Measurements from ENCODE around the gene CACNG1. TPM values are rescaled to one million over a fixed set of nuclear protein-coding genes. Genes with fewer than 3 reads are reported as not detected.
"Not testable (repeated sequence)": the region's sequence is repeated elsewhere in the genome, so short reads cannot be mapped to it uniquely, and the experiment has no call there.

Gene CACNG1
- polyA plus RNA-seq, 12 donors: 62.2 to 326 (median 176) TPM; not detected in 1

DNA sequence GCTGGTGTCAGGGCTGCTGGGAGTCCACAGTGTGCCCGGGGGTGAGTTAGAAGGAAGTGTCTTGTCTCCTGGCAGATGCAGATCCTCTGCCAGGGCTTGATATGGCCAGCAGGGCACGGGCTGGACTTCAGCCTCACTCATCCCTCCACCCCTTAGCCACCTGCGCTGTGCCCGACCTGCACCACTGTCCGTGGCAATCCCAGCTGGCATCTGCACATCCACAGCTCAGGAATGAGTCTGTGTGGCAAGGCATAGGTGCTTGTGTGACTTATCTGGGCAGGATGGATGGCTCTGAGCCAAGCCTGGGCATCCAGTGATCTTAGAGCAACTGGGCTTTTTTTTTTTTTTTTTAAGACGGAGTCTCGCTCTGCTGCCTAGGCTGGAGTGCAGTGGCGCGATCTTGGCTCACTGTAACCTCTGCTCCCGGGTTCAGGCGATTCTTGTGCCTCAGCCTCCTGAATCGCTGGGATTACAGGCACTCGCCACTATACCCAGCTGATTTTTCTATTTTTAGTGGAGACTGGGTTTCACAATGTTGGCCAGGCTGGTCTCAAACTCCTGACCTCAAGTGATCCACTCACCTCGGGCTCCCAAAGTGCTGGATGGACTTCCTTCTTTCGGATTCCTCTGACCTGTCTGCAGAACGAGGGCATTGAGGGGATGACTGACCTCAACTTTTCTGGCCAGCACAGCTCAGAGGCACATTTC is 22.5 kb upstream of the CACNG1 start:
- no peak for DNase-seq

DNA sequence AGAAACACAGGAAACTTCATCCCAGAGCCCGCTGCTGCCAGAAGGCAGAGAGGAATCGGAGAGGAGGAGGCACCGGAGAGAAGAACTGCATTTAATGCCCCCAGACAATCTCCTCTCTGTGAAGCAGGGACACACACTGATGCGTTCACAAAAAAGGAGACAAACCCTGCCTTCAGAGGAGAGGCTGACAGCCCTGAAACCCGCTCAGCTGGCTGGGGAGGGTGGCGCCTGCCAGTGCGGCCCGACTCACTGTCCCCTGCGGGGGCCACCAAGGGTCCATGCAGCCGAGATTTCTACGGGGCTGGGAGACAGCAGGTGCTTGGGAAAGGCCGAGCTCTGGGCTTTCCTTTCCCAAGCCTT is 21.9 kb upstream of the CACNG1 start:
- no peak for DNase-seq

DNA sequence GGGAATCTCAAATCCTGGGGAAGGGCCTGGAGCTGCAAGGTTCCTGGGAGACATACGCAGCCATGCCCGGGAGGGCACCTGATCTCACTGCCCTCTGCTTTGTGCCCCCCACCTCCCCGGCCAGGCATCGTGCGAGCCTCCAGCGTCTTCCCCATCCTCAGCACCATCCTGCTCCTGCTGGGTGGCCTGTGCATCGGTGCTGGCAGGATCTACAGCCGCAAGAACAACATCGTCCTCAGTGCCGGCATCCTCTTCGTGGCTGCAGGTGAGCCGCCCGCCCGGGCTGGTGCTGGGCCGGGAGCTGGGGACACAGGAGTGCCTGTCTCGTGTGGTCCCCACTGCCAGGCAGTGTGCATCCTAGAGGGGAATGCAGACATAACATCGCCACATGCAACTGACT is 19.6 kb upstream of the CACNG1 start:
- no peak for DNase-seq

DNA sequence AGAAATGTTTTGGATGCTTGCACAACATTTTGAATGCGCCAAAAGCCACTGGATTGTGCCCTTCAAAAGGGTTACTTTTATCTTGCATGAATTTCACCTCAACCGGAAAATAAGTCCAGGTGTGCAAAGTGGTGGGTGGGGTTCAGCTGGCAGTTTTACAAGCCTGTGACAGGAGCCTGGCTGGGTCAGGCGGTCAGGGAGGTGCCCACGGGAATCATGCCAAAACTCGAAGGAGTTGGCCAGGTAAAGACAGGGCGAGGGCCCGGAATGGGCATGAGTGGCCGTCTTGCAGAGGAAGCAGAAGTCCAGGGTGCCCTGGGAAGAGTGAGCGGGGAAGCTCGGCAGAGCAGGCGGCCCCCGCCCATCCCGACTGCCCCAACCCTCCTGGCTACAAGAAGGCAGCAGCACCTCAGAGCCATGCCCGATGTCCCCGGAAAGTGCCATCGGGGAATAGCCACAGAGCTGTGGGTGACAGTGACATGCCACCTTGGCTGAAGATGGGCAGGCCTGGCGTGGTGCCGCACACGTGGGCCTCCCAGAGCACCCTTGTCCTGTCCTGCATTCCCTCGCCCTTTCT is 19.1 kb upstream of the CACNG1 start:
- no peak for DNase-seq

DNA sequence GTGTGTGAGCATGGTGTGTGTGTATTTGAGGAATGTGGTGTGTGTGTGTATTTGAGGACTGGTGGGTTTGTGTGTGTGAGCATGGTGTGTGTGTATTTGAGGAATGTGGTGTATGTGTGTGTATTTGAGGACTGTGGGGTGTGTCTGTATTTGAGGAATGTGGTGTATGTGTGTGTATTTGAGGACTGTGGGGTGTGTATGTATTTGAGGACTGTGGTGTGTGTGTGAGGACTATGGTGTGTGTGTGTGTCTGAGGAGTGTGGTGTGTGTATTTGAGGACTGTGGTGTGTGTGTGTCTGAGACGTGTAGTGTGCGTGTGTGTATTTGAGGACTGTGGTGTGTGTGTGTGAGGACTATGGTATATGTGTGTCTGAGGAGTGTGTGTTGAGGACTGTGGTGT is 18.0 kb upstream of the CACNG1 start:
- no peak for DNase-seq

DNA sequence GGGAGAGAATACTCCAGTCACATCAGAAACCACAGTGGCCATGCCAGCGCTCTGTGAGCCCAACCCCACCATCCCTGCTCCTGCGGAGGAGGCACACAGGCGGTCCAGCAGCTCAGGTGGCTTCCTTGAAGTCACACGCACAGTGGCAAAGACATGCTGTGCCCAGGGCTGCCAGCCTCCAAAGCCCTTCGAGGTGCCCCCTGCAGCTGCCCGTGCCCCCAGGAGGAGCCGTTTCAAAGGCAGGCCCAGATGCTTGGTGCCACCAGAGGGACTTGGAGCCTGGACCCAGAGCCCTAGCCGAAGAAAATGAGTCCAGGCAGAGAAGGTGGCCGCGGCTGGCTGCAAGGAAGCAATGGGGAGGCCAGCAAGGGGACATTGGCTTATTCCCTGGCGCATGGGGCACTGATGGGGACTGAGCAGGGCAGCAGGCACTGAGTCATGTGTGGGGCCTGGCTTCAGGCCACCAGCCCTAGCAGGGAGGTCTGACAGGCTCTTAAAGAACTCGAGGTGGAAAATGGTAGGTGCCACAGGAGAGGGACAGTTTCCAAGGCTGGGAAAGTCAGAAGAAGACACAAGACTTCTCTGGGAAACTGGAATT is 17.2 kb upstream of the CACNG1 start:
- no peak for DNase-seq

DNA sequence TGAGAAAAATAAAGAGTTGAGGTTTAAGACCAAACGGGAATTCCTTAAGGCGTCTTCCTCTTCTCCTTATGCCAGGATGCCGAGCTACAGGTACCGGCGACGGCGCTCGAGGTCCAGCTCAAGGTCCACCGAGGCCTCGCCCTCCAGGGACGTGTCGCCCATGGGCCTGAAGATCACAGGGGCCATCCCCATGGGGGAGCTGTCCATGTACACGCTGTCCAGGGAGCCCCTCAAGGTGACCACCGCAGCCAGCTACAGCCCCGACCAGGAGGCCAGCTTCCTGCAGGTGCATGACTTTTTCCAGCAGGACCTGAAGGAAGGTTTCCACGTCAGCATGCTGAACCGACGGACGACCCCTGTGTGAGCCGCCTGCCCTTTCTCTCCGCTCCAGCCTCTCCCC is 13.7 kb upstream of the CACNG1 start:
- no peak for DNase-seq

DNA sequence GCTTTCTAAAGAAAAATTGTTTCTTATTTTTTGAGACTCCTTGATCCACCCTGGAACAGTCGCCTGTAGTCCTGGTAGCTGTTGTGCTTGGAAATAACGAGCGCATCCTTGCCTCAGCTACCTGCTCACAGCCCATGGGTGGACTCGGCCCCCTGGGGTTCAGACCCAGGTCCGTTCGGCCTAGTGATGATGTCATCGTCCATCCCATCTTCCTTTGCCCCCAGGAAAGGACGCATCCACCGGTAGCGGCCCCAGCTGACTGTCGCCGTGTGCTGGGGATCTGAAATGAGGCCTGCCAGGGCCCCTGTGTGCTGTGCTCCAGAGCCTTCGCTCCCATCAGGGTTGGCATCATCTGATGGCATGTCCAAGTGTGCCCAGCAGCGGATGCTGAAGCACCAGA is 12.0 kb upstream of the CACNG1 start:
- no peak for DNase-seq

DNA sequence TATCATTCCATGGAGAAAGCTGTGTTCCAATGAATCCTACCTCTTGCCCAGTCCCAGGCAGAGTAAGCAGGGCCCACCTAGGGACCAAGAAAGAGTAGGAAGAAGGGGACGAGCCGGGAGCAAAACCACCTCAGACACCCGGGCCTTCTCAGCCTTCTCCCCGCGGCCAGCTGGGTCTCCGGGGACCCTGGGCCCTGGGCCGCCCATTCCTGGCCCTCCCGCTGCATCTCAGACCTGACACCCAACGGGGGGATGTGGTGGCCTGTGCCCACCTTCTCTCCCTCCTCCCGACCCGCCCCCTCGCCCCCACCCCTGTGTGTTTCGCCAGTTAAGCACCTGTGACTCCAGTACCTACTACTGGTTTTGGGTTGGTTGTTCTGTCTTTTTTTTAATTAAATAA is 11.4 kb upstream of the CACNG1 start:
- DNase-seq: no peak

DNA sequence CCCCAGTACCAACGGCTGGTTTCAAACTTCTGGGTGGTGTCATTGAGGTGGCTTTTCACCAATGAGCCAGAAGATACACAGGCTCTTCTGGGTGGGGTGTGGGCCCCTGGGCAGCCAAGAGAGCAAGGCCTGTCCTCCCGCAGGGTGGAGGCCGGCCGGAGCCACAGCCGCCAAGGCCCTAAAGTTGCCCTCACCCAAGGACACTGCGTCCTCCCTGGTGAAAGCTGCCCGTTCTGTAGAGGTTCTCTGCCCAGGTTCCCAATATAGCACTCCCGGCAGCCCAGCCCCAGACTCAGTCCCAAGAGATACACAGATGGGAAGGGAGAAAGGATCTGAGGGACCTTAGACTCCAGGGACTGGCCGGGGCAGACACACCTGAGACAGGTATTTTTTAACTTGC is 10.7 kb upstream of the CACNG1 start:
- no peak for DNase-seq

DNA sequence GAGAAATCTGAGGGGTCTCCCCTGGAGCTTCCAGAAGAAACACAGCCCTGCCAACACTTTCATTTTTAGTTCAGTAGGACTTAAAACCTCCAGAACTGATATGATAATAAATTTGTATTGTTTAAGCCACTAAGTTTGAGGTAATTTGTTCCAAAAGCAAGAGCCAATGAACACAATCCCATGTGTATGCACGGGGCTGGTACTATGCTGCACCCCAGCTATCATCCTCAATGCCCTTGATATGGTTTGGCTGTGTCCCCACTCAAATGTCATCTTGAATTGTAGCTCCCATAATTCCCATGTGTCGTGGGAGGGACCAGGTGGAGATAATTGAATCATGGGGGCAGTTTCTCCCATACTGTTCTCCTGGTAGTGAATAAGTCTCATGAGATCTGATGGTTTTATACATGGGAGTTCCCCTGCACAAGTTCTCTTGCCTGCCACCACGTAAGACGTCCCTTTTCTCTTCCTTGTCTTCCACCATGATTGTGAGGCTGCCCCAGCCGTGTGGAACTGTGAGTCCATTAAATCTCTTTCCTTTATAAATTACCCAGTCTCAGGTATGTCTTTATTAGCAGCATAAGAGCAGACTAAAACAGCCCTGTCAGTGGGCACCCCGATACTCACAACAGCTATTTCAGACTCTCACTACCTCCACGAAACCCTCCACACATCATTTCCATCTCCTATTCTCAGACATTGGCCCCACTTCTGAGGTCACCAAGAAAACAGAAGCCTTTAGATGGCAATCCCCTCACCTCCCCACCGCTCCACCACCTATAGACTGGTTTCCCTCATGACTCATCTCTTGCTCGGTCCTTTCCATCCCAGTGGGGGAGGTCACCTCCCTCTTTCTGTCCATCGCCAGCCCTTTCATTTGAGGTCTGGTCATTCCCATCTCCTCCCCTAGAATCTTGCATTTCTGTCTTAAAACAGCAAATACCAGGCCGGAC is 8.9 kb upstream of the CACNG1 start:
- no peak for DNase-seq

DNA sequence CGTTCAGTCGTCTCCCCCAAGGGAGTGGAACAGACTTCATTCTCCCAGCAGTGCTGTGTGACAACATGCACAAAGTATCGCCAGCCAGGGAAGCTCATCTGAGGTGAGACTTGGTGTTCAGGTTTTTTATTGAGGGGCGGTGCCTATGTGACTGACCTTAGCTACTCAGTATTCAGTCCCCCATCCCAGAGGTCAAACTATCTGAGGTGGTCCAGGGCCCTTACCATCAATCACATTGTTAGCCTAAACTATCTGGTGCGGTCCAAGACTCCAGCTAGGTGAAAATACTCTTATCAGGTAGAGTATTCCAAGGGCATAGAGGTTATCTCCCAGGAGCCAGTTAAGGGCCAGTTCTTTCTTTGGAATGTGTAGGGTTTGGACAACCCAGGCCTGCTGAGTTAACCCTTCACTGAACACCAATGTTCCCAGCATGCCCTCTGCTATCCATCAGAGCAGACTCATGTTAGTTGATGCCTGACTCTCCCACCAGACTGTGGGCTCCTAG is 5.4 kb upstream of the CACNG1 start:
- DNase-seq: no peak

DNA sequence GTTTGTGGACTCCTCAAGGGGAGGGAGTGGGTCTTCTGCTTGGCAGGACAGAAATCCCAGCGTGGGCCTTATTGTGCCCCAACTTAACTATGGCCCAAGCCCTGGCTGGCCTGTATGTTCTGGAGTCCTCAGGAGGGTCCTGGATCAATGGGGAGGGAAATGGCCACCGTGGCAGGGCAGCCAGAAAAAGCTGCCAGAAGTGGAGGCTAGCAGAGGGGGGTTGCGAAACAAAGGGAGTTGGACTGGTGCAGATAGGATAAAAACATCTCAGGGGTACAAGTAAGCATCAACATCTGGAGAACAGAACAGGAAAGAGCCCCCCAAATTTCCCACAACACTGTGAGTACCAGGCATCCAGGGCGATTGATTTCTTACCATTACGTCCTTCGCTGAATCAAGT is 3.7 kb upstream of the CACNG1 start:
- no peak for DNase-seq

DNA sequence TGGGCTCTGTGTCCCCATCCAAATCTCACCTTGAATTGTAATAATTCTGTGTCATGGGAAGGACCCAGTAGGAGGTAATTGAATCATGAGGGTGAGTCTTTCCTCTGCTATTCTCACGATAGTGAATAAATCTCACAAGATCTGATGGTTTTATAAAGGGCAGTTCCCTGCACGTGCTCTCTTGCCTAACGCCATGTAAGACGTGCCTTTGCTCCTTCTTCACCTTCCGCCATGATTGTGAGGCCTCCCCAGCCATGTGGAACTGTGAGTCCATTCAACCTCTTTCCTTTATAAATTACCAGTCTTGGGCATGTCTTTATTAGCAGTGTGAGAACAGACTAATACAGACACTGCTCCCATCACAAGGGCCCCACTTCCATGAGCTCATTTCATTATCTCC is 3.2 kb upstream of the CACNG1 start:
- not testable (repeated sequence) for DNase-seq

DNA sequence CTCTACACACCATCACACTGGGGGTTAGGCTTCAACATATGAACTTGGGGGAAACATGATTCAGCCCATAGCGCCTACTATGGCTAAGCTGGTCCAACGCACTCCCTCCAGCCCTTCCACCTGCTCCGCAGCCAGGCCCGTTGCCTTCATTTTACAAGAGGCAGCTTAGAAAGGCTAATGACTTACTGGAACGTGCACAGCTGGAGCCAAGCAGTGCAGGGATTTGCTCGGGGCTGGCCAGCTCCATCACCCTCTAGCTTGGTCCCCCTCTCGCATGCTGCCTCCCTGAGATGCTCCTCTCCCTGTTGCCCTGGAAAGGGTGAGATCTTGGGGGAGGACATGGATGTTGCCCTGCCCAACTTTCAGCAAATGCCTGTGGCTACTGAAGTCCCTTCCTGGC is 2.8 kb upstream of the CACNG1 start:
- no peak for DNase-seq

DNA sequence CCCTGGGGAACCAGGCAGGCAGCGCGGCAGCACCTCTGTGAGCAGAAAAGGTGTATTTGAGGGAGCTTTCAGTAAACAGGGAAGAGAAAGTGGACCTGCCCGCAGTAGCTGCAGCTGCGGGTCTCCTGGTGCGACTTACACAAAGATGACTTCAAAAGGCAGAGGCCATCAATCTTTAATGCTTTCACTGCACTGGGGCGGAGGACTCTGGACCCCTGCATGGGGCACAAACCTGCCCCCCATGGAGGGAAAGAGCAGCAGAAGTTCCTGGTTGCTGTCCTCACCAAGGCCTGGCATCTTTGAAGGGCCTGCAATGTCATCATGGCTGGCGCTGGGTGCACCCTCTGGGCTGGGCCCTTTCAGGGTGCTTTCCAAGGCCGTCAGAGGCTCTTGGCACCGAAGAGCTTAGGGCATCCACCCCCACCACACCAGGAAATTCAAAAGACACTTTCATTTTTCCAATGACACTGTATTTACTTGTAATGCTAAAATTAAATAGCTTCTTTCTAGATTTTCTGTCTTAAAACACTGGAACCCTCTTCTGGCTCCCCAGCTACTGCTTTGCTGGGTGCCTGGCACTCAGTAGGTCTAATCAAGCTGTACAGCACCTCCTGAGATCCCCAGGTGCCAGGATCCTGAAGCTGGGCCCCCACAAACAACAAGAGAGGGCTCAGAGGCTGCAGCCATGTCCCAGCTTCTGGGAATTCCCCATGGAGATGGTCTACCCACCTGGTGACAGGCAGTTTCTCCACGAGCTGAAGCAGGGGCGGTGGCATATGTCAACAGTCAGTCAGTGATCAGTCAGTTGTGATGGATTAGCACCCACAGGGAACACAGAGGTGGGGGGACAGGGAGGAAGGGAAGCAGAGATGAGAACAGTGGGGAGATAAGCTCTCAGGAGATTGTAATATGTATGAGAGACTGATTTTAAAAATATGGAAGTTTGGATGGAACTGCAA is 2.1 kb upstream of the CACNG1 start:
- DNase-seq: no peak

DNA sequence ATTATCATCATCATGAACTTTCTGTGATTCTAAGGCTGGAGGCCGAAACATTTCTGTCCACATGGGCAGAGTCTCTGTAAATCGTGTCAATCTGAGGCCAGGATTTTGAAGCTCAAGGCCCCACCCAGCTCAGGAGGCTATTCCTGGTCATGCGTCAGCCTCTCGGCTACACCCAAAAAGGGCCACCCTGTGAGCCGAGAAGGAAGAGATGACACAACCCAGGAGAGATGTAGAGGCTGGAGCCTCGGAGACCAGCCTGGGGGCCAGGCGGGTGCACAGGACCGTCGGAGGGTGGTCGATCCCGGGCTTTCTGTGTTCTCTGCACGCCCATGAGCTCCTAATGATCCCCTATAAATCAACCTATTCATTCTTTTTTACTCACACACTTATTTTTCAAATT is 1.1 kb upstream of the CACNG1 start:
- no peak for DNase-seq

DNA sequence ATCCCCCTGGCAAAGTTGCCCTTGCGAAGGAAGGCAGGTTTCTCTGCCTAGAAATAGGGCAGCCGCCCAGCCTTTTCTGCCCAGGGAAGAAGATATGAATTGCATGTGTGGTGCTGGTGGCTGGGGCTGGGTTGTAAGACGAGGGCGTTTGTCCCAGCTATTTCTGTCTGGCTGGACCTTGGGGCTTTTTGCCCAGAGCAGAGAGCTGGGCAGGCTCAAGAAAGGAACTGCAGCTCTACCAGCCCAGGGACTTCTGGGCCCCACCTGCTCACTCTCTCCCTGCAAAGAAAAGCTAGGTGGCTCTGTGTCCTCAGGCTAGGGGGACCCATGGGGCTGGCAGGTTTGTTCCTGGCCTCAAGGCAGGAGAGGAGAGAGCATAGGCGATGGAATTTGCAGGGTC is 586 bp downstream of the CACNG1 start:
- DNase-seq: no peak

DNA sequence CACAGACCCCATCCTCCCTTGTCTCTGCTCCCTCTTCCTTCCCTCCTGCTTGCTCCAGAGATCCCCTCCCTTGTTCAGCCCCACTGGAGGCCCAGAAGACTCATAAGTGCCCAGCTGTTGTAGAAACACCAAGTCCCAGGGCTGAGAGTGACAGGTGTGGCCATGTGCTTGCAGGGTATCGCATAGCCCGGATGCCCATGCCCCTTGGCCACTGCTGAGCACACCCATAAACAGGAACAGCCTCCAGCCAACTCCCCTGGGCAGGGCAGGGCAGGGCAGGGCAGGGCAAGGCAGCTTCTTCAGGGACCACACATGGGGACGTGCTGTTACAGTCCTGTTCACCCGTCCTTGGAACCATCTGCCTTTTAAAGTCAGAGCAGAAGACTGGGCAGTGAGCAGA is 2.0 kb downstream of the CACNG1 start:
- no peak for DNase-seq

DNA sequence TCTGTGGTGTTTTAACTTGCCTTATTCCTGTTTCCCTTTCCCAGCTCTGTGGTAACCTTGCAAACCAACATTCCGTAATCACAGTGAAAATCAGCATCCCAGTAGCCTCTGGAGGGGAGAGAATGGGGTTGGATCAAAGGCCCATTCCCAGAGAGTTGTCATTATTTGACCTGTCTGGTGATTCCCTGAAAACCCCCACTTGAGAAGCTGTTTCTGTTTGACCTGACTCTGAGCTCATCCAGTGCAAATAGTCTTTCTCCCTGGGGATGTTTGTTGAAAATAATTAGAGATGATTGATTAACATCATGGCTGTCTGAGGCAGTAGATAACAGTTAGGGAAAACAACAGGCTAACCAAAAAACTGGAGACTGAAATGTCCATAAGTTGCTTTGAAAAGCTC is 3.0 kb downstream of the CACNG1 start:
- DNase-seq: no peak
